ENCODE measurements around the gene SRRM4.

- TF ChIP-seq FOXA1 (IDR thresholded peaks at IDR 0.05) (no peak), SUZ12 (IDR thresholded peaks at IDR 0.05) (no peak), FOXK2 (IDR thresholded peaks at IDR 0.05) (no peak), FOXM1 (IDR thresholded peaks at IDR 0.05; ENCODE audit: borderline replicate concordance) (no peak)
Observed at GRCh38 chr12:119179335-119180021, 198.1 kb downstream of the SRRM4 start.
